Lower leg skin (tissue), 4 donors: ENCODE measurements around the gene E2F1. TPM values are rescaled to one million over a fixed set of nuclear protein-coding genes. Genes with fewer than 3 reads are reported as not detected.

Experiments used
- DNase-seq, 2 donors: peaks; one replicate each; pipeline ENCODE4 v3.0.0-alpha.2; 2019; ENCODE audit warnings: low spot score in 2 of 2
- H3K4me3 ChIP-seq: fragments of 200-600 bp; sonication (generic); 2 replicates; pipeline ENCODE4 v1.5.1; 2017; ENCODE audit warnings: mild to moderate bottlenecking, low read depth; ENCODE audit not compliant: poor library complexity, severe bottlenecking
- POLR2A ChIP-seq, 2 donors: fragments of 450-650 bp; IDR thresholded peaks; one replicate each; pipeline ENCODE4 v1.6.1; 2016 to 2017; ENCODE audit warnings: antibody characterized with exemption in 2 of 2, mild to moderate bottlenecking in 1 of 2, moderate library complexity in 1 of 2
- whole genome bisulfite sequencing, 2 donors: methylation state at CpG; one replicate each; pipeline ENCODE4 v1.1.5; 2018; 5-methylcytosine and 5-hydroxymethylcytosine counted together
- intact Hi-C: fragments of 100-400 bp; cut with DNase I; formaldehyde crosslinking; loops from one replicate; pipeline ENCODE4 v1.15.0; 2023; ENCODE audit warnings: low total_unique reads
- total RNA-seq, 4 donors: library from RNA; depleted of rRNA; stranded (reverse); fragments of >200 nt; gene quantifications; one replicate each; pipeline ENCODE4 v1.1.0, GENCODE V29; 2016
- TF ChIP-seq, protein P1 (sequence below), 3 donors: fragments of 450-650 bp; IDR thresholded peaks; one replicate each; pipeline ENCODE4 v1.5.1; 2016; ENCODE audit warnings: antibody characterized with exemption in 3 of 3, mild to moderate bottlenecking in 3 of 3, moderate library complexity in 2 of 3

The E2F1 gene
- total RNA-seq, 4 donors from 2014 or later = 1.4 to 6.3 (median 5.7) TPM

DNA sequence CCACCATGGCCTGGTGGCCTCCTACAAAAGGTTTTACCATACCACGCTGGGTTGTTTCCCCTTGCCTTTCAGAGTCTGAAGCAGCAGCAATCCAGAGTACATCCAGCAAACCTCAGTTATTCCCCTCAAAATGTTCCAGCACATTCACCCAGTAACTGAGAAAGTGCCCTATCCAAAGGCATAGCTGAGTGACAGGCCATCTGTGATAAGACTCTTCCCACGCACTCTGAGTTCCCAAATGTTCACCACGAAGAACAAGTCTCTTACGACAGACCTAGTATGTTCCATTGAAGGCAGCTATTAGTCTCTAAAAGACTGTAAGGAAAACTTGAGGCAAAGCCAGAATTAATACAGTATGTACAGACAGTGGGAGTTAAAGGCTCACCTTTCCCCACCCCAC is 55.7 kb downstream of the E2F1 start:
- no peak overlapping the region for H3K4me3 ChIP-seq
- TF ChIP-seq, protein P1, sequence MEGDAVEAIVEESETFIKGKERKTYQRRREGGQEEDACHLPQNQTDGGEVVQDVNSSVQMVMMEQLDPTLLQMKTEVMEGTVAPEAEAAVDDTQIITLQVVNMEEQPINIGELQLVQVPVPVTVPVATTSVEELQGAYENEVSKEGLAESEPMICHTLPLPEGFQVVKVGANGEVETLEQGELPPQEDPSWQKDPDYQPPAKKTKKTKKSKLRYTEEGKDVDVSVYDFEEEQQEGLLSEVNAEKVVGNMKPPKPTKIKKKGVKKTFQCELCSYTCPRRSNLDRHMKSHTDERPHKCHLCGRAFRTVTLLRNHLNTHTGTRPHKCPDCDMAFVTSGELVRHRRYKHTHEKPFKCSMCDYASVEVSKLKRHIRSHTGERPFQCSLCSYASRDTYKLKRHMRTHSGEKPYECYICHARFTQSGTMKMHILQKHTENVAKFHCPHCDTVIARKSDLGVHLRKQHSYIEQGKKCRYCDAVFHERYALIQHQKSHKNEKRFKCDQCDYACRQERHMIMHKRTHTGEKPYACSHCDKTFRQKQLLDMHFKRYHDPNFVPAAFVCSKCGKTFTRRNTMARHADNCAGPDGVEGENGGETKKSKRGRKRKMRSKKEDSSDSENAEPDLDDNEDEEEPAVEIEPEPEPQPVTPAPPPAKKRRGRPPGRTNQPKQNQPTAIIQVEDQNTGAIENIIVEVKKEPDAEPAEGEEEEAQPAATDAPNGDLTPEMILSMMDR (IDR thresholded peaks at IDR 0.05) = no peak
- TF ChIP-seq POLR2A (IDR thresholded peaks at IDR 0.05) = no peak
- intact Hi-C loops = no loop called here
- DNase-seq = no peak
- 89 to 91% methylated on average over 4 of the region's 4 CpGs for WGBS, 2 donors

- H3K4me3 ChIP-seq = no peak overlapping the region
- WGBS, 2 donors = 89 to 93% methylated on average over 5 of the region's 5 CpGs
- intact Hi-C loops = no loop called here
- TF ChIP-seq POLR2A (IDR thresholded peaks at IDR 0.05) = no peak
- TF ChIP-seq, protein P1 (IDR thresholded peaks at IDR 0.05) = no peak
- no peak for DNase-seq
Measured at GRCh38 chr20:33629979-33630378, 56.2 kb downstream of the E2F1 start.

DNA sequence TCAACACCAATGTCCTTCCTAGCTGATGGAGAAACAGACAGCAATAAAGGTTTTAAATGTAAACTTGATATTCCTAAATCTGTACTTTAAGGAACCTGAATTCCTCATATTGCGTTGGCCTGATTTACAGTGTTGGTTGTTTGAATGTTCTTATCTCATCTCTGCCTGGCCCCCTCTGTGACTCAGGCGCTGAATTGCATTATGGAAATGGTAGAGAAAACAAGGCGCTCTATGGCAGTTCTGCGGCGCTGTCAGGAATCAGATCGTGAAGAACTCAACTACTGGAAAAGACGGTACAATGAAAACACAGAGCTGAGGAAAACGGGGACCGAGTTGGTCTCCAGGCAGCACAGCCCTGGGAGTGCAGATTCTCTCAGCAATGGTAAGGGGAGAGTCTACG is 56.7 kb downstream of the E2F1 start:
- intact Hi-C loops = no loop called here
- WGBS, 2 donors = 94 to 95% methylated on average over 10 of the region's 10 CpGs
- H3K4me3 ChIP-seq = no peak overlapping the region
- no peak for DNase-seq
- TF ChIP-seq, protein P1 (IDR thresholded peaks at IDR 0.05) = no peak
- TF ChIP-seq POLR2A (IDR thresholded peaks at IDR 0.05) = no peak

DNA sequence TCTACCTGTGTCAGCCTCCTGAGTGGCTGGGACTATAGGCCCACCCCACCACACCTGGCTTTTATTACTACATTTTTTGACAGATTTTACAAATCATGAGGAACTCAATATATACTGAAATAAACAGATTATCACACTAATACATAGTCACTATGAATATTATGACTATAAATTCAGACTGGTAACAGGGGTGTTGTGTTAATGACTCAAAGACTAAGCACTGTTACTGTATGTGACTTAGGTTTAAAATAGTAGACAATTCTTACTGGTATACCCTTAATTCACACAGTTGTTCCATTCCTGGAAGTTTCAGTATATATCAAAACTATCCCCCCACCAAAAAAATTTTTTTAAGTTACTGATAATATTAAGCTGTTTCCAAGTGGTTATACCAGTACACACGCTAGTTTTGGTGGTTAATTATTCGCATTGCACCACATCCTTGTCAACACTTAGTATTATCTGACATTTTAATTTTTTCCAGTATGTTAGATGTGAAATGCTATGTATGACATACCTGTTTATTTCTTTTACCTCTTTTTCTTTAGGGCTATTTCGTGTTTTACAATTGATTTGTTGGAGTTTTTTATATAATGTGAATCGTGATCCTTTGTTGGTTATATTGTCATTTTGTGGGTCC is 58.5 kb downstream of the E2F1 start:
- H3K4me3 ChIP-seq = no peak overlapping the region
- DNase-seq = no peak
- intact Hi-C loops = no loop called here
- TF ChIP-seq, protein P1 (IDR thresholded peaks at IDR 0.05) = no peak
- TF ChIP-seq POLR2A (IDR thresholded peaks at IDR 0.05) = no peak
- 96 to 99% methylated on average over 4 of the region's 4 CpGs for WGBS, 2 donors

GRCh38 chr20:33626190-33626589 is 60.0 kb downstream of the E2F1 start:
- DNase-seq = no peak
- TF ChIP-seq POLR2A (IDR thresholded peaks at IDR 0.05) = no peak
- TF ChIP-seq, protein P1 (IDR thresholded peaks at IDR 0.05) = no peak
- no peak overlapping the region for H3K4me3 ChIP-seq
- WGBS, 2 donors = 87 to 93% methylated on average over 4 of the region's 4 CpGs
- intact Hi-C loops = no loop called here

Other genes starting within 250 kb of the E2F1 start
- 10 to 100 TPM; 13.0 to 22.6 (median 17.8) TPM for gene SNTA1, start 242.6 kb downstream of the E2F1 start, total RNA-seq
- 10 to 100 TPM; 17.2 to 24.6 (median 21.7) TPM for gene CBFA2T2, start 196.3 kb downstream of the E2F1 start, total RNA-seq
- not detected for gene C20orf144, start 24.1 kb downstream of the E2F1 start, total RNA-seq
- gene ACTL10, start 19.4 kb downstream of the E2F1 start, total RNA-seq = 10 to 100 TPM in 1 of 4 donors, 1 to 10 TPM in 3; 2.1 to 10.2 (median 3.7) TPM
- gene NECAB3, start 12.0 kb downstream of the E2F1 start, total RNA-seq = 10 to 100 TPM; 17.1 to 30.8 (median 23.3) TPM
- gene PXMP4, start 33.9 kb upstream of the E2F1 start, total RNA-seq = 10 to 100 TPM; 12.5 to 34.1 (median 21.2) TPM
- gene ZNF341, start 45.6 kb upstream of the E2F1 start, total RNA-seq = 1 to 10 TPM; 3.5 to 5.4 (median 4.2) TPM
- gene CHMP4B, start 125.0 kb upstream of the E2F1 start, total RNA-seq = 100 to 1,000 TPM in 2 of 4 donors, 10 to 100 TPM in 2; 92.9 to 113 (median 105) TPM